ENCODE results near the gene UTP18.

Gene UTP18

DNA sequence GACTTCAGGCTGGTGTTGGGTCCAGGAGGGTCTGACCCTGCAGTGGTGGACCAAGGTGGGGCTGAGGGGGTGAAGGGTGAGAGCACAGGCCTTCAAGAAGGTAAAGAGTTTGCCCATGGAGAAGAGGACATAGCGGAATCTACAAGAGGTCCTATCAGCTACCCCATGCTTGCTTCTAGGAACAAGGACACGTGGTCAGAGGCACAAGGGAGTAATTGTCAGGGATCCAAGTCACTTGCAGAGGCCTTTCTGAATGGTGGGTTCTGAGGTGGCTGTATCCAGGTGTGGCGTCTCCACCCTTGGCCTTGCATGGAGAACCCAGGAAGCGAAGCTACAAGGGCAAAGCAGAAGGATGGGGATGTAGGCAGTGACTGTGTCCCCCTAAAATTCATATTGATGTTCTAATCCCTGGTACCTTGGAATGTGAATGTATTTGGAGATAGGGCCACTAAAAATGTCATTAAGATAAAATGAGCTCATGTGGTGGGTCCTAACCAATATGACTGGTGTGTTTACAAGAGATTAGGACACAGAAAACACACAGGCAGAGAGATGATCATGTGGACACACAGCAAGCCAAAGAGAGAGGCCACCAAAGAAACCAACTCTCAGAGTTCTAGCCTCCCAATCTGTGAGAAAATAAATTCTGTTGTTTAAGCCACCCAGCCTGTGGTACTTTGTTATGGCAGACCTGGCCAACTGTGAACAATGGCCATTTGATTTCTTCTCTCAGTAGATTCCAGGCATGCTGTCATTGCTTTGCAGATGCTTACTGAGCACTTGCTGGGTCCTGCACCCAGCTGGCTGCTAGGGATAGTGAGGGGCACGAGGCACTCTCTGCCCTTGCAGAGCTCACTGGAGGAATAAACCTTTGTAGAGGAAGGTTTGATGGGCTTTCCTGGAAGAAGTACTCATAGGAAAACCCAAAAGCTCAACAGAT, 75.8 kb downstream of the UTP18 start:
- no peak for DNase-seq

DNA sequence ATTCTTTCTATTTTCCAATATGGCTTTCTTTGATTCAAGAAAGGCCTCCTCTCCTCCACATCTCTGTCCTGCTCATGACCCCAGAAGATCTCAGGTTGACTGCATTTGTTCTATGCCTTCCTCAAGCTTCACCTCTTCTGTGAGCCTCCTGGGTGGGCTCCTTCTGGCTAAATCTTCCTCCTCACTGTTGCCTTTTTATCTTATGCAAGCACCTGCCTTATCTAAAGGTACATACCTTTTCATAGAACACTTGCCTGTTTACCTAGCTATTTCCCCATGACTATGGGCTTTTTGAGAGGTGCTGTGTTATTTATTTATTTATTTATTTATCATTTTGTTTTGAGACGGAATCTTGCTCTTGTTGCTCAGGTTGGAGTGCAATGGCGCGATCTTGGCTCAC, 81.1 kb downstream of the UTP18 start:
- no peak for DNase-seq

DNA sequence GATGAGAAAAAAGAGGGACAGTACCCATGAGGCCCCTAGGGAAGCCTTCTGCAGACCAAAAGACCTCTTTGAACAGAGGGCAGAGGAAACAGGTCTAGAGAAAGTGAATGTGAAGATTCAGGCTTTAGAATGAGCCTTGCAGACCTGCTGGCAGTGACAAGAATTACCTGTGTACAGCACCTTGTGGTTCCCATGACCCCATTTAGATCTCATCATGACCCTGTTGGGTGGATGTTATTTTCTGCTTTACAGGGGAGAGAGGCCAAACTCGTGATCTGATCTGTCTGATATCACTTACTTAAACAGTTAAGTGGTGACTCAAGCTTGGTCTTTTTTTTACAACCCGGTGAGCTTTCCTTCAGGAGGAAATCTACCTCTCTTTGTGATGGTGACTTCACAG, 81.9 kb downstream of the UTP18 start:
- no peak for DNase-seq

DNA sequence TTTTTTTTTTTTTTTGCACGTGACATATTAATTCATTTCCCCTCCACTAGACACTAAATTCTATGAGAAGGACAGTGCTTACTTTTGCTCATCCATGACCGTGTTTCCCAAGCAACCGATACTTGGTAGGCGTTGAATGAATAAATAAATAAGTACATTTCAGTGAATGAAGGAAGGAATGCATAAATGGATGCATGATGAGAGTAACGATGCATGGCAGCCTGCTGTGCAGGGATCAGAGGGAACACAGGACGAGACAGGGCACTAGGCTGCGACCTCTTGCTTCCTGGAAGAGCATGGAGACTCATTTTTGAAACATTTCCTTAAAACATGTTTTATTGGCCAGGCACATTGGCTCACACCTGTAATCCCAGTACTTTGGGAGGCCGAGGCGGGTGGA, 84.2 kb downstream of the UTP18 start:
- no peak for DNase-seq

DNA sequence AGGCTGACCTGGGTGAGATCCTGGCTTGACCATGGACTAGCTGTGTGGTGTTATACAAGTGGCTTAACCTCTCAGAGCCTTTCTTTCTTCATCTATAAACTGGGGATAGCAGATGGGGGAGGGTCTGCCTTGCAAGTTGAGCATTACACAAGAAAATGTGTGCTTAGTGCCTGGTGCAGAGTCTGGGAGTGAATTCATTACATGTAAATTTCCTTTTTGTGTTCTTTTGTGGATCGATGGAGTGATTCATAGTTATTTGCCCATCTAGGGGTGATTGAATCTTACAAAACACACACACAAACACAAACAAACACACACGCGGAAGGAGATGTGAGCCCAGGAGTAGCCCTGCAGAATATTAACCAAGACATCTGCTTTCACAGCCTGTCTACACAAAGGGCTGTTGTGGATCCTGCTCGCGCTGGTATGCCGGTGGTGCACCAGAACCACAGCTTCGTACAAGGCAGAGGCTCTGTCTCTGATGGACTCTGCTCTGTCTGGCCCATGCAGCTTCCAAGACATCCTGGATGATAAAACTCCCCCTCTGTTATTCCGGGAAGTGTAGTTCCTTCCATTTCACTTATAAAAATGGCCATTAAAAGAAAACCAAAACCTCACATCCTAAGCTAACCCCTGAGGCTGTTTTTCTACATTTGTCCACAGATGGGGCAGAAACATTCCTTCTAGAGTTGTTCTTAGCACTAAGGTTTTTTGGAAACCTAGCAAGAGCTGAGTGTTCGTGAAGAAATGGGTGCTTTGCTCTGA, 86.1 kb downstream of the UTP18 start:
- DNase-seq = no peak

Data from NCI-H774 (cell line).